Neural cell (in vitro differentiated cells): ENCODE measurements around the gene ADAMTS19. TPM values are rescaled to one million over a fixed set of nuclear protein-coding genes. Genes with fewer than 3 reads are reported as not detected.
"Not testable (repeated sequence)": the region's sequence is repeated elsewhere in the genome, so short reads cannot be mapped to it uniquely, and the experiment has no call there.

ENCODE experiments used
- H2AFZ ChIP-seq: fragments of 200-600, 300-800 bp; sonication (generic), shearing (Covaris generic); 2 replicates; pipeline ENCODE4 v1.6.0; 2014; ENCODE audit warnings: low read depth, mild to moderate bottlenecking, antibody characterized with exemption, low read length, moderate library complexity
- H3F3A ChIP-seq: fragments of 200-600 bp; shearing (Covaris generic); 2 replicates; pipeline ENCODE4 v1.6.1; 2016; ENCODE audit warnings: mild to moderate bottlenecking, moderate library complexity, mixed read lengths, antibody characterized with exemption, low read length; ENCODE audit not compliant: insufficient read depth, poor library complexity, severe bottlenecking
- H3K27ac ChIP-seq: fragments of 200-600, 300-800 bp; sonication (generic), shearing (Covaris generic); 2 replicates; pipeline ENCODE4 v1.5.1; 2014; ENCODE audit warnings: mild to moderate bottlenecking, low read length, moderate library complexity
- H3K27me3 ChIP-seq: fragments of 300-800, 200-600 bp; sonication (generic), shearing (Covaris generic); 2 replicates; pipeline ENCODE4 v1.6.0; 2014; ENCODE audit warnings: mild to moderate bottlenecking, low read depth, low read length, moderate library complexity; ENCODE audit not compliant: insufficient read depth
- H3K36me3 ChIP-seq: fragments of 300-800, 200-600 bp; sonication (generic), shearing (Covaris generic); 2 replicates; pipeline ENCODE4 v1.5.1; 2014; ENCODE audit warnings: mild to moderate bottlenecking, antibody characterized with exemption, low read length, moderate library complexity; ENCODE audit not compliant: insufficient read depth
- H3K4me2 ChIP-seq: fragments of 300-800, 200-600 bp; sonication (generic), shearing (Covaris generic); 2 replicates; pipeline ENCODE4 v1.6.0; 2014; ENCODE audit warnings: mild to moderate bottlenecking, low read length
- H3K4me3 ChIP-seq: fragments of 300-800, 200-600 bp; sonication (generic), shearing (Covaris generic); 2 replicates; pipeline ENCODE4 v1.5.1; 2014; ENCODE audit warnings: mild to moderate bottlenecking, low read length, moderate library complexity
- H3K79me2 ChIP-seq: fragments of 200-600 bp; shearing (Covaris generic); replicated peaks from 2 replicates; pipeline ENCODE4 v1.6.0; 2014; ENCODE audit warnings: mild to moderate bottlenecking, low read length, moderate library complexity; ENCODE audit not compliant: insufficient read depth
- H3K9ac ChIP-seq: fragments of 300-800, 200-600 bp; sonication (generic), shearing (Covaris generic); 2 replicates; pipeline ENCODE4 v1.6.1; 2016; ENCODE audit warnings: mild to moderate bottlenecking, low read length, mixed read lengths
- H3K9me2 ChIP-seq: fragments of 200-600 bp; shearing (Covaris generic); 2 replicates; pipeline ENCODE4 v1.6.1; 2016; ENCODE audit warnings: mild to moderate bottlenecking, low read length, mixed read lengths; ENCODE audit not compliant: insufficient read depth
- H3K9me3 ChIP-seq: fragments of 200-600, 300-800 bp; sonication (generic), shearing (Covaris generic); 2 replicates; pipeline ENCODE4 v1.6.1; 2016; ENCODE audit warnings: mild to moderate bottlenecking, mixed run types, low read length, moderate library complexity, mixed read lengths
- H4K20me1 ChIP-seq: fragments of 200-600 bp; shearing (Covaris generic); 2 replicates; pipeline ENCODE4 v1.6.1; 2016; ENCODE audit warnings: mild to moderate bottlenecking, mixed run types; ENCODE audit not compliant: insufficient read depth
- EP300 ChIP-seq: fragments of 450-650 bp; conservative IDR thresholded peaks from 2 replicates; pipeline ENCODE4 v1.6.1; 2014; ENCODE audit warnings: antibody characterized with exemption, mild to moderate bottlenecking, moderate library complexity; ENCODE audit not compliant: poor library complexity, severe bottlenecking
- EZH2 ChIP-seq: fragments of 200-600, 300-800 bp; shearing (Covaris generic), sonication (generic); IDR thresholded peaks from 2 replicates; pipeline ENCODE4 v1.6.1; 2014; ENCODE audit warnings: antibody characterized with exemption, low read length, borderline replicate concordance, mild to moderate bottlenecking; ENCODE audit not compliant: insufficient read depth, poor library complexity, severe bottlenecking
- MXI1 ChIP-seq: fragments of 450-650 bp; conservative IDR thresholded peaks from 2 replicates; pipeline ENCODE4 v1.6.1; 2014; ENCODE audit warnings: antibody characterized with exemption, mild to moderate bottlenecking; ENCODE audit not compliant: poor library complexity, severe bottlenecking
- POLR2AphosphoS5 ChIP-seq: IDR thresholded peaks from 2 replicates; pipeline ENCODE4 v1.6.1; 2012
- RAD21 ChIP-seq: fragments of 450-650 bp; conservative IDR thresholded peaks from 2 replicates; pipeline ENCODE4 v1.6.1; 2014; ENCODE audit warnings: antibody characterized with exemption, mild to moderate bottlenecking, moderate library complexity
- REST ChIP-seq: IDR thresholded peaks from 2 replicates; pipeline ENCODE4 v1.6.1; 2012; ENCODE audit warnings: borderline replicate concordance
- SMC3 ChIP-seq: fragments of 450-650 bp; conservative IDR thresholded peaks from 2 replicates; pipeline ENCODE4 v1.6.1; 2014; ENCODE audit warnings: antibody characterized with exemption, mild to moderate bottlenecking, moderate library complexity; ENCODE audit not compliant: poor library complexity
- TAF1 ChIP-seq: IDR thresholded peaks from 2 replicates; pipeline ENCODE4 v1.6.1; 2012; ENCODE audit warnings: low read depth
- polyA plus RNA-seq: library from polyadenylated mRNA; depleted of rRNA; stranded (reverse); fragments of >200 nt; gene quantifications from 2 replicates; pipeline ENCODE4 v1.2.3, GENCODE V29; 2014
- TF ChIP-seq, protein P1 (sequence below): fragments of 450-650 bp; IDR thresholded peaks from 2 replicates; pipeline ENCODE4 v1.5.1; 2014; ENCODE audit warnings: antibody characterized with exemption, mild to moderate bottlenecking, moderate library complexity; ENCODE audit not compliant: poor library complexity, severe bottlenecking

ADAMTS19 gene
- polyA plus RNA-seq, 1 donor from 2014 or later = 0.12 TPM

- H3K79me2 ChIP-seq = no peaks in the 10 kb centered on the region
- no peaks in the 10 kb centered on the region for H4K20me1 ChIP-seq
- no peak overlapping the region for H3K27ac ChIP-seq
- no peak overlapping the region for H3K4me2 ChIP-seq
- no peaks in the 10 kb centered on the region for H3K27me3 ChIP-seq
- no peaks in the 10 kb centered on the region for H3F3A ChIP-seq
- H2AFZ ChIP-seq = no peak overlapping the region
- no peak overlapping the region for H3K4me3 ChIP-seq
- no peak overlapping the region for H3K9ac ChIP-seq
- TF ChIP-seq REST (no peak), EP300 (no peak), MXI1 (no peak), RAD21 (no peak), POLR2AphosphoS5 (no peak), TAF1 (no peak), EZH2 (no peak), SMC3 (no peak)
- TF ChIP-seq, protein P1, sequence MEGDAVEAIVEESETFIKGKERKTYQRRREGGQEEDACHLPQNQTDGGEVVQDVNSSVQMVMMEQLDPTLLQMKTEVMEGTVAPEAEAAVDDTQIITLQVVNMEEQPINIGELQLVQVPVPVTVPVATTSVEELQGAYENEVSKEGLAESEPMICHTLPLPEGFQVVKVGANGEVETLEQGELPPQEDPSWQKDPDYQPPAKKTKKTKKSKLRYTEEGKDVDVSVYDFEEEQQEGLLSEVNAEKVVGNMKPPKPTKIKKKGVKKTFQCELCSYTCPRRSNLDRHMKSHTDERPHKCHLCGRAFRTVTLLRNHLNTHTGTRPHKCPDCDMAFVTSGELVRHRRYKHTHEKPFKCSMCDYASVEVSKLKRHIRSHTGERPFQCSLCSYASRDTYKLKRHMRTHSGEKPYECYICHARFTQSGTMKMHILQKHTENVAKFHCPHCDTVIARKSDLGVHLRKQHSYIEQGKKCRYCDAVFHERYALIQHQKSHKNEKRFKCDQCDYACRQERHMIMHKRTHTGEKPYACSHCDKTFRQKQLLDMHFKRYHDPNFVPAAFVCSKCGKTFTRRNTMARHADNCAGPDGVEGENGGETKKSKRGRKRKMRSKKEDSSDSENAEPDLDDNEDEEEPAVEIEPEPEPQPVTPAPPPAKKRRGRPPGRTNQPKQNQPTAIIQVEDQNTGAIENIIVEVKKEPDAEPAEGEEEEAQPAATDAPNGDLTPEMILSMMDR = no peak
- no peaks in the 10 kb centered on the region for H3K9me3 ChIP-seq
- H3K36me3 ChIP-seq = no peaks in the 10 kb centered on the region
- H3K9me2 ChIP-seq = no peaks in the 10 kb centered on the region
These were observed 109.2 kb downstream of the ADAMTS19 start for GRCh38 chr5:129569295-129569694.

DNA sequence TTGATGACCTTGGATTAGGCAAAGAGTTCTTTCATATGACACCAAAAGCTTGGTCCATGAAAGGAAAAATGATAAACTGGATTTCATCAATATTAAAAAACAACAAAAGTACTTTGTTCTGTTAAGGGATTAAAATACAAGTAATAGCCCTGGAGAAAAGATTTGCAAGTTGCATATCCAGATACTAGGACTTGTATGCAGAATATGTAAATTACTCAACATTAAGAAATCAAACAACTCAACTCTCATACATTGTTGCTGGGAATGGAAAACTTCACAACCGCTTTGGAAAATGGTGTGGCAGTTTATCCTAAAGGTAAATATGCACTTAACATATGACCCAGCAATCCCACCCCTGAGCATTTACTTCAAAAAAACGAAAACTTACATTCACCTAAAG lies 112.0 kb downstream of the ADAMTS19 start:
- no peak overlapping the region for H3K27ac ChIP-seq
- TF ChIP-seq EZH2 (no peak), RAD21 (no peak), REST (no peak)
- no peak overlapping the region for H3K9ac ChIP-seq
- no peaks in the 10 kb centered on the region for H3K9me3 ChIP-seq
- no peaks in the 10 kb centered on the region for H3F3A ChIP-seq
- no peak overlapping the region for H3K4me3 ChIP-seq
- no peak overlapping the region for H3K4me2 ChIP-seq
- H2AFZ ChIP-seq = no peak overlapping the region
- H4K20me1 ChIP-seq = no peaks in the 10 kb centered on the region
- no peaks in the 10 kb centered on the region for H3K9me2 ChIP-seq
- no peaks in the 10 kb centered on the region for H3K79me2 ChIP-seq
- H3K27me3 ChIP-seq = no peaks in the 10 kb centered on the region
- no peaks in the 10 kb centered on the region for H3K36me3 ChIP-seq

DNA sequence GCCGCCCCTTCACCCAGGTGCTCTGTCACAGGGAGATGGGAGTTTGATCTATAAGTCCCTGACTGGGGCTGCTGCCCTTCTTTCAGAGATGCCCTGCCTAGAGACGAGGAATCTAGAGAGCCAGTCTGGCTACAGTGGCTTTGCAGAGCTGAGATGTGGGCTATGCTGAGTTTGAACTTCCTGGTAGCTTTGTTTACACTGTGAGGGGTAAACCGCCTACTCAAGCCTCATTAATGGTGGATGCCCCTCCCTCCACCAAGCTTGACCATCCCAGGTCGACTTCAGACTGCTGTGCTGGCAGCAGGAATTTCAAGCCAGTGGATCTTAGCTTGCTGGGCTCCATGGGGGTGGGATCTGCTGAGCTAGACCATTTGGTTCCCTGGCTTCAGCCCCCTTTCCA lies 124.4 kb downstream of the ADAMTS19 start:
- H3K36me3 ChIP-seq, H3F3A ChIP-seq, H3K4me3 ChIP-seq, H3K27ac ChIP-seq, H2AFZ ChIP-seq, H3K79me2 ChIP-seq, H3K9ac ChIP-seq, H3K27me3 ChIP-seq, H3K4me2 ChIP-seq, H4K20me1 ChIP-seq, H3K9me2 ChIP-seq, H3K9me3 ChIP-seq: not testable (repeated sequence)
